ENCODE measurements around the gene RASA3. TPM values are rescaled to one million over a fixed set of nuclear protein-coding genes. Genes with fewer than 3 reads are reported as not detected.

Gene RASA3
- total RNA-seq, 1 donor from 2014 or later, result 2.9 TPM

DNA sequence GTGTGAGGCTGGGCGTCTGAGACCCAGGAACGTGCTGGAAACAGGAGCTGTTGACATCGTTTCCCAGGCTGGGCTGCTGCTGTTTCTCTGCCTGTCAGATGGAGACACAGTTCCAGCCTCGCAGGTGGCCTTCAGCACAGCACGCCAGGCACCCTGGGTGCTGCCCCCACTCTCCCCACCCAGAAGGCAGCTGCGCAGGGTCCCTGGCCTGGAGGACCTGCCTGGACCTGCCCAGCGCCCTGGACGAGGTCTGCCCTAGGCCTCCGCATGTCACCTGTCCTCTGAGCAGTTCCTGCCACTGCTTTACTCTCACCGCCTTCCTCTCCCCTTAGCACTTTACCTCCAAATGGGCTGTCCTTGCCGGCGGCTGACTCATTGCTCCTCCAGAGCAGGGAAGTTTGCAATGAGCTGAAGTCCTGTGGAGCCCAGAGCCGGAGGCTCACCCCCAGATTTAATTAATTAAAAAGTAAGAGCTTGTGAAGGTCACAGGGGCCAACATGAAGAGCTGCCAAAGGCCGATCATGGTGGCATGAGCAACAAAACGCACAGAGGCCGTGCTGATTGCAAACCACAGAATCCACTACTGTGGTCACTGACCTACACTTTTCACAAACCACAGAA, 190.7 kb downstream of the RASA3 start:
- Histone ChIP-seq H3K9me3 (ENCODE audit: low read depth) (no peaks in the 10 kb centered on the region), H3K27me3 (no peaks in the 10 kb centered on the region), H3K4me3 (no peak overlapping the region), H3K27ac (no peak overlapping the region), H3K79me2 (ENCODE audit: low read depth) (no peaks in the 10 kb centered on the region), H3K9ac (no peak overlapping the region), H4K20me1 (ENCODE audit: low read depth) (no peaks in the 10 kb centered on the region), H3F3A (ENCODE audit: low read depth) (no peaks in the 10 kb centered on the region), H3K4me1 (peaks cover 8% of the 10 kb centered on the region), H2AFZ (replicated peaks) (no peak overlapping the region), H3K4me2 (no peak overlapping the region), H3K36me3 (no peaks in the 10 kb centered on the region)
- no peak for DNase-seq (ENCODE audit: low spot score)
- Mint-ChIP-seq H3K27ac (no peak overlapping the region), H3K4me3 (no peak overlapping the region), H3K4me1 (peaks cover 32% of the 10 kb centered on the region), H3K36me3 (no peaks in the 10 kb centered on the region), H3K27me3 (ENCODE audit: insufficient read depth, low read depth) (peaks cover 2% of the 10 kb centered on the region), H3K9me3 (peaks cover 2% of the 10 kb centered on the region)
- TF ChIP-seq, protein P1, sequence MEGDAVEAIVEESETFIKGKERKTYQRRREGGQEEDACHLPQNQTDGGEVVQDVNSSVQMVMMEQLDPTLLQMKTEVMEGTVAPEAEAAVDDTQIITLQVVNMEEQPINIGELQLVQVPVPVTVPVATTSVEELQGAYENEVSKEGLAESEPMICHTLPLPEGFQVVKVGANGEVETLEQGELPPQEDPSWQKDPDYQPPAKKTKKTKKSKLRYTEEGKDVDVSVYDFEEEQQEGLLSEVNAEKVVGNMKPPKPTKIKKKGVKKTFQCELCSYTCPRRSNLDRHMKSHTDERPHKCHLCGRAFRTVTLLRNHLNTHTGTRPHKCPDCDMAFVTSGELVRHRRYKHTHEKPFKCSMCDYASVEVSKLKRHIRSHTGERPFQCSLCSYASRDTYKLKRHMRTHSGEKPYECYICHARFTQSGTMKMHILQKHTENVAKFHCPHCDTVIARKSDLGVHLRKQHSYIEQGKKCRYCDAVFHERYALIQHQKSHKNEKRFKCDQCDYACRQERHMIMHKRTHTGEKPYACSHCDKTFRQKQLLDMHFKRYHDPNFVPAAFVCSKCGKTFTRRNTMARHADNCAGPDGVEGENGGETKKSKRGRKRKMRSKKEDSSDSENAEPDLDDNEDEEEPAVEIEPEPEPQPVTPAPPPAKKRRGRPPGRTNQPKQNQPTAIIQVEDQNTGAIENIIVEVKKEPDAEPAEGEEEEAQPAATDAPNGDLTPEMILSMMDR (IDR thresholded peaks at IDR 0.05), result no peak
- TF ChIP-seq EZH2 (IDR thresholded peaks at IDR 0.05), result no peak
- no peak for TF ChIP-seq EZH2phosphoT487 (IDR thresholded peaks at IDR 0.05)

DNA sequence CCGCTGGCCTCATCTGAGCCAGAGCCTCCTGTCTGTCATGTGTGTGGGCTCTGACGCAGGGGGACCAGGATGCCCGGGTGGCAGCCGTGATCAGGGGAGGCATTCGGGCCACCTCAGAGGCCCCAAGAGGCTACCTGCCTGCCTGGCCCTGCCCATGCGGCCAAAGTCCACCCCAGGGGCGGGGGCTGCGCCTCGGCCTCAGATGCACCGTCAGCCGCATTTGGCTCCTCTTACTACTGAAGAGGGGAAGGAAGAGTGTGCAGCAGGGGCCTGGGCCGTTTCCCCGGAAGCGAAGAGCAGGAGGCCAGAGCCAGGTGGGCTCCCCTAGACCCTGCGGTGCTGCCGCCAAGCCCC, 192.5 kb downstream of the RASA3 start:
- H3K79me2 ChIP-seq (ENCODE audit: low read depth), result no peaks in the 10 kb centered on the region
- H3K27ac ChIP-seq, result no peak overlapping the region
- Mint-ChIP-seq H3K36me3 (no peaks in the 10 kb centered on the region), H3K4me3 (no peak overlapping the region), H3K27ac (no peak overlapping the region), H3K9me3 (peaks cover 2% of the 10 kb centered on the region), H3K27me3 (ENCODE audit: insufficient read depth, low read depth) (peaks cover under 1% of the 10 kb centered on the region), H3K4me1 (peaks cover 47% of the 10 kb centered on the region)
- no peak overlapping the region for H3K4me3 ChIP-seq
- no peaks in the 10 kb centered on the region for H3K27me3 ChIP-seq
- H3K36me3 ChIP-seq, result no peaks in the 10 kb centered on the region
- no peaks in the 10 kb centered on the region for H4K20me1 ChIP-seq (ENCODE audit: low read depth)
- H3K9ac ChIP-seq, result no peak overlapping the region
- H3F3A ChIP-seq (ENCODE audit: low read depth), result no peaks in the 10 kb centered on the region
- TF ChIP-seq EZH2 (IDR thresholded peaks at IDR 0.05) (no peak), EZH2phosphoT487 (IDR thresholded peaks at IDR 0.05) (no peak)
- TF ChIP-seq, protein P1 (IDR thresholded peaks at IDR 0.05), result no peak
- no peak overlapping the region for H2AFZ ChIP-seq (replicated peaks)
- no peak overlapping the region for H3K4me2 ChIP-seq
- peaks cover 17% of the 10 kb centered on the region for H3K4me1 ChIP-seq
- H3K9me3 ChIP-seq (ENCODE audit: low read depth), result no peaks in the 10 kb centered on the region
- no peak for DNase-seq (ENCODE audit: low spot score)

DNA sequence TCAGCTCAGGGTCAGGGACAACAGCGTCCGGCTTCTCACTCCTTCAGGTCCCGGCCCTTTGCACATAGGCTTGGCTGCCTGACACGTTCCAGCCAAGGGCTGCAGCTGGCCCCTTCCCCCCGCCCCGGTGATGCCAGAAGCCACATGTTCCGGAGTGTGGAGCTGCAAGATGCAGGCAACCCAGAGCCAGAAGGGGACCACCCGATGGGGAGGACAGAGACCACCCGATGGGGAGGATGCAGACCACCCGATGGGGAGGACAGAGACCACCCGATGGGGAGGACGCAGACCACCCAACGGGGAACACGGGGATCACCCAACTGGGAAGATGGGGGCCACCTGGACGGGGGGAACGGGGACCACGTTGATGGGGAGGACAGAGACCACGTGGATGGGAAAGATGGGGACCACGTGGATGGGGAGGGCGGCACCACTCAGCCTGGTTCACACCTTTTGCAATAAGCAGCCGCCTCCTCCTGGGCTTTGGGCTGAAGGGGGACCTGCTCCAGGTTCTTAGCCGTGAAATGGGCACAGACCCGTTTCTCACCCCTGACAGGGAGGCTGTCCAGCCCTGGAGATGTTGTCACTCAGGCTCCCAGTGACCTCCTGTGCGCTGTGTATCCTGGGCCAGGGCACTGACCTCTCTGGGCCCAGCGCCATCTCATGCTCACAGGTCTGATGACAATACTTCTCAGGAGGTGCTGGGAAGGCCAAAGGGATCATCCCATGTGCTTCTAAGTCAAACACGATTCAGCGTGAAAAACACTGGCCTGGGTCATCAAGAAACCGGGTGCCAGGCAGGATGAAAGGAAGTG, 193.1 kb downstream of the RASA3 start:
- Mint-ChIP-seq H3K4me1 (peaks cover 53% of the 10 kb centered on the region), H3K9me3 (peaks cover 2% of the 10 kb centered on the region), H3K27me3 (ENCODE audit: insufficient read depth, low read depth) (peaks cover 3% of the 10 kb centered on the region), H3K4me3 (no peak overlapping the region), H3K27ac (no peak overlapping the region), H3K36me3 (no peaks in the 10 kb centered on the region)
- H2AFZ ChIP-seq (replicated peaks), result no peak overlapping the region
- no peaks in the 10 kb centered on the region for H3K36me3 ChIP-seq
- TF ChIP-seq, protein P1 (IDR thresholded peaks at IDR 0.05), result no peak
- TF ChIP-seq EZH2 (IDR thresholded peaks at IDR 0.05) (no peak), EZH2phosphoT487 (IDR thresholded peaks at IDR 0.05) (no peak)
- no peaks in the 10 kb centered on the region for H3K27me3 ChIP-seq
- no peak overlapping the region for H3K27ac ChIP-seq
- H3K9ac ChIP-seq, result no peak overlapping the region
- H3K4me3 ChIP-seq, result no peak overlapping the region
- no peak overlapping the region for H3K4me2 ChIP-seq
- peaks cover 18% of the 10 kb centered on the region for H3K4me1 ChIP-seq
- H3K79me2 ChIP-seq (ENCODE audit: low read depth), result no peaks in the 10 kb centered on the region
- DNase-seq (ENCODE audit: low spot score), result no peak
- H3F3A ChIP-seq (ENCODE audit: low read depth), result no peaks in the 10 kb centered on the region
- no peaks in the 10 kb centered on the region for H4K20me1 ChIP-seq (ENCODE audit: low read depth)
- no peaks in the 10 kb centered on the region for H3K9me3 ChIP-seq (ENCODE audit: low read depth)

Data from neural progenitor cell (in vitro differentiated cells).